MM.1S (cell line): ENCODE data around the gene ZNF586.

ENCODE experiments used
- DNase-seq: peaks from one replicate; pipeline ENCODE4 v3.0.0-alpha.2; 2015
- H2AFZ ChIP-seq: fragments of 300-600 bp; sonication (generic); 2 replicates; pipeline ENCODE4 v1.6.0; 2016; ENCODE audit warnings: antibody characterized with exemption, low read length
- H3F3A ChIP-seq: fragments of 300-600 bp; sonication (generic); 2 replicates; pipeline ENCODE4 v1.6.1; 2016; ENCODE audit warnings: mild to moderate bottlenecking, antibody characterized with exemption, low read length, moderate library complexity, mixed read lengths; ENCODE audit not compliant: insufficient read depth
- H3K27ac ChIP-seq: fragments of 300-600 bp; sonication (generic); 2 replicates; pipeline ENCODE4 v1.5.1; 2016; ENCODE audit warnings: mild to moderate bottlenecking, low read length
- H3K27me3 ChIP-seq: fragments of 300-600 bp; sonication (generic); replicated peaks from 2 replicates; pipeline ENCODE4 v1.6.0; 2016; ENCODE audit warnings: low read length; ENCODE audit not compliant: insufficient read depth
- H3K36me3 ChIP-seq: fragments of 300-600 bp; sonication (generic); replicated peaks from 2 replicates; pipeline ENCODE4 v1.6.1; 2016; ENCODE audit warnings: mild to moderate bottlenecking, low read length, mixed read lengths; ENCODE audit not compliant: insufficient read depth
- H3K4me1 ChIP-seq: fragments of 300-600 bp; sonication (generic); 2 replicates; pipeline ENCODE4 v1.6.1; 2016; ENCODE audit warnings: low read length, mixed read lengths
- H3K4me2 ChIP-seq: fragments of 300-600 bp; sonication (generic); 2 replicates; pipeline ENCODE4 v1.6.0; 2016; ENCODE audit warnings: low read depth, low read length
- H3K4me3 ChIP-seq: fragments of 300-600 bp; sonication (generic); 2 replicates; pipeline ENCODE4 v1.5.1; 2016; ENCODE audit warnings: low read length, mixed read lengths
- H3K79me2 ChIP-seq: fragments of 300-600 bp; sonication (generic); 2 replicates; pipeline ENCODE4 v1.6.1; 2016; ENCODE audit warnings: mixed run types, low read length, mixed read lengths
- H3K9ac ChIP-seq: fragments of 300-600 bp; sonication (generic); 2 replicates; pipeline ENCODE4 v1.6.1; 2016; ENCODE audit warnings: low read length, mixed read lengths
- H3K9me2 ChIP-seq: fragments of 300-600 bp; sonication (generic); replicated peaks from 2 replicates; pipeline ENCODE4 v1.6.1; 2016; ENCODE audit warnings: mild to moderate bottlenecking, low read length, mixed read lengths; ENCODE audit not compliant: insufficient read depth
- H3K9me3 ChIP-seq: fragments of 300-600 bp; sonication (generic); replicated peaks from 2 replicates; pipeline ENCODE4 v1.6.1; 2016; ENCODE audit warnings: mild to moderate bottlenecking, low read length, mixed read lengths; ENCODE audit not compliant: insufficient read depth
- H4K20me1 ChIP-seq: fragments of 300-600 bp; sonication (generic); 2 replicates; pipeline ENCODE4 v1.6.1; 2016; ENCODE audit warnings: mild to moderate bottlenecking, low read length, moderate library complexity, mixed read lengths; ENCODE audit not compliant: insufficient read depth
- CTCF ChIP-seq: fragments of 300-600 bp; sonication (generic); IDR thresholded peaks from 2 replicates; pipeline ENCODE4 v1.5.1; 2016; ENCODE audit warnings: antibody characterized with exemption, low read length, mixed read lengths
- EZH2 ChIP-seq: fragments of 300-600 bp; sonication (generic); optimal IDR thresholded peaks from 2 replicates; pipeline ENCODE3; 2017; ENCODE audit warnings: low read depth, mild to moderate bottlenecking, antibody characterized with exemption, low read length, mixed read lengths
- EZH2phosphoT487 ChIP-seq: fragments of 300-600 bp; sonication (generic); IDR thresholded peaks from 2 replicates; pipeline ENCODE4 v1.6.1; 2018; ENCODE audit warnings: antibody characterized with exemption, low read length

ZNF586 gene

GRCh38 chr19:57769345-57770131, at the start of gene ZNF586:
TSS of gene ZNF586 (plus strand) at chr19:57769676. CDS start at chr19:57769843, 167 bp downstream.
- Histone ChIP-seq H3K4me3 (peak within 1 kb of the TSS; percentile 67), H3F3A (peaks cover 2% of the 10 kb centered on the region; the same call in 1 of the 2 replicates), H3K9ac (peak within 1 kb of the TSS; percentile 6; the same call in 1 of the 2 replicates), H3K9me2 (no peaks in the 10 kb centered on the region), H3K4me1 (0 out of 2 replicates have a peak, but pooled peaks cover under 1% of the 10 kb centered on the region), H2AFZ (peak within 1 kb of the TSS; percentile 63), H3K9me3 (no peaks in the 10 kb centered on the region; the same call in 1 of the 2 replicates), H3K79me2 (peaks cover 41% of the 10 kb centered on the region), H3K36me3 (peaks cover 14% of the 10 kb centered on the region), H3K27ac (no peak within 1 kb of the TSS), H3K27me3 (no peaks in the 10 kb centered on the region), H3K4me2 (peak within 1 kb of the TSS; percentile 53; the same call in 1 of the 2 replicates), H4K20me1 (no peaks in the 10 kb centered on the region)
- peak; percentile 96 for DNase-seq
- TF ChIP-seq EZH2phosphoT487 (no peak), CTCF (no peak), EZH2 (no peak)

- no peak overlapping the region for H3K27ac ChIP-seq
- H4K20me1 ChIP-seq, result no peaks in the 10 kb centered on the region
- H3K27me3 ChIP-seq, result no peaks in the 10 kb centered on the region
- H2AFZ ChIP-seq, result no peak overlapping the region
- no peaks in the 10 kb centered on the region for H3K79me2 ChIP-seq
- H3K36me3 ChIP-seq, result peaks cover 9% of the 10 kb centered on the region
- TF ChIP-seq EZH2 (no peak), EZH2phosphoT487 (no peak), CTCF (no peak)
- DNase-seq, result no peak
- no peak overlapping the region for H3K9ac ChIP-seq
- H3K4me3 ChIP-seq, result no peak overlapping the region
- no peaks in the 10 kb centered on the region for H3F3A ChIP-seq
- H3K9me3 ChIP-seq, result no peaks in the 10 kb centered on the region
- H3K9me2 ChIP-seq, result no peaks in the 10 kb centered on the region
- no peak overlapping the region for H3K4me2 ChIP-seq
- H3K4me1 ChIP-seq, result no peaks in the 10 kb centered on the region
Observed at GRCh38 chr19:57719901-57720519, 49.5 kb upstream of the ZNF586 start.

GRCh38 chr19:57720878-57721277, 48.6 kb upstream of the ZNF586 start:
- Histone ChIP-seq H3K79me2 (no peaks in the 10 kb centered on the region), H3K9me3 (no peaks in the 10 kb centered on the region), H3K36me3 (peaks cover 9% of the 10 kb centered on the region)

More at GRCh38 chr19:57720878-57721277, 48.6 kb upstream of the ZNF586 start:
- H3K4me2 ChIP-seq, result no peak overlapping the region
- no peak for TF ChIP-seq CTCF
- no peaks in the 10 kb centered on the region for H3F3A ChIP-seq
- DNase-seq, result no peak
- no peak overlapping the region for H3K9ac ChIP-seq
- H3K4me3 ChIP-seq, result no peak overlapping the region
- H3K27me3 ChIP-seq, result no peaks in the 10 kb centered on the region
- no peak overlapping the region for H3K27ac ChIP-seq
- H4K20me1 ChIP-seq, result no peaks in the 10 kb centered on the region
- H3K4me1 ChIP-seq, result no peaks in the 10 kb centered on the region
- no peak overlapping the region for H2AFZ ChIP-seq
- no peaks in the 10 kb centered on the region for H3K9me2 ChIP-seq
